Measurements from ENCODE around the gene CIRBP.

DNA sequence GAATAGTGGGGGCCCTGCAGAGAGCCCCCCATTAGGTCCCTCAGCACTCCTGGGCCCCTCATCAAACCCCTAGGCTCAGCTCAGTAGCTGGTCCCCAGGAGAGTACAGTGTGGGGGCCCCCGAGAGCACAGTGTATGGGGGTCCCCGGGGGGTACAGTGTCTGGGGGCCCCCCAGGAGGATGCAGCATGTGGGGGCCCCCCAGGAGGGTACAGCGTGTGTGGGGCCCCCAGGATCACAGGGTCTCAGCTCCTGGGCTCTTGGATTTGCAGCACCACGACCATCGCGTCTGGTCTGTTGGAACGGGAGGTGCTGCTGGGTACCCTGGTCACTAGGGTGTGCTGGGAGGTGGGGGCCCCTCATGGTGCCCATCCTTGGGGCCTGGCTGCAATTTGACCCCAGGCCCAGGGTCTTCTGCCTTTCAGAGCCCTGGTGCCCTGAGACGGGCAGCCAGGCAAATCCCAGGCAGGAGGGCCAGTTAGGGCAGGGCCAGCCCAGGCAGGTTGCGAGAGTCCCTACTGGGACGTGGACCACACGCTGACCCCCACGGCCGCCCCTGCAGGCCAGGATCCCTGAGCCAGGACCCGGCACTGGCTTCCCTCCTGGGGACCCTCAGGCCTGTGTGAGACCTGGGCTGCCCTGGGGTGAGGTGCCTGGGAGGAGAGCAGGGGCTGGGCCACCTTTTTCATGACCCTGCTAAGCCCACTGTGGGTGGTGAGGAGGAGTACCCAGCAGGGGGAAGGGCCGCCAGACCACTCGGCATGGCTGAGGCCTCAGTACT, 44.9 kb upstream of the CIRBP start:
- TF ChIP-seq SIN3A (IDR thresholded peaks at IDR 0.05; ENCODE audit: borderline replicate concordance, insufficient read depth, low read depth, low read length) (no peak), REST (IDR thresholded peaks at IDR 0.05; ENCODE audit: insufficient read depth in 1 of 2, low read depth in 2 of 2, low read length in 1 of 2) (no peak), POLR2AphosphoS5 (IDR thresholded peaks at IDR 0.05; ENCODE audit: low read depth, low read length) (no peak)
- TF ChIP-seq, protein P1, sequence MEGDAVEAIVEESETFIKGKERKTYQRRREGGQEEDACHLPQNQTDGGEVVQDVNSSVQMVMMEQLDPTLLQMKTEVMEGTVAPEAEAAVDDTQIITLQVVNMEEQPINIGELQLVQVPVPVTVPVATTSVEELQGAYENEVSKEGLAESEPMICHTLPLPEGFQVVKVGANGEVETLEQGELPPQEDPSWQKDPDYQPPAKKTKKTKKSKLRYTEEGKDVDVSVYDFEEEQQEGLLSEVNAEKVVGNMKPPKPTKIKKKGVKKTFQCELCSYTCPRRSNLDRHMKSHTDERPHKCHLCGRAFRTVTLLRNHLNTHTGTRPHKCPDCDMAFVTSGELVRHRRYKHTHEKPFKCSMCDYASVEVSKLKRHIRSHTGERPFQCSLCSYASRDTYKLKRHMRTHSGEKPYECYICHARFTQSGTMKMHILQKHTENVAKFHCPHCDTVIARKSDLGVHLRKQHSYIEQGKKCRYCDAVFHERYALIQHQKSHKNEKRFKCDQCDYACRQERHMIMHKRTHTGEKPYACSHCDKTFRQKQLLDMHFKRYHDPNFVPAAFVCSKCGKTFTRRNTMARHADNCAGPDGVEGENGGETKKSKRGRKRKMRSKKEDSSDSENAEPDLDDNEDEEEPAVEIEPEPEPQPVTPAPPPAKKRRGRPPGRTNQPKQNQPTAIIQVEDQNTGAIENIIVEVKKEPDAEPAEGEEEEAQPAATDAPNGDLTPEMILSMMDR (IDR thresholded peaks at IDR 0.05) = no peak

Data from Panc1 (cell line).